ENCODE results near the gene ADSS1. TPM values are rescaled to one million over a fixed set of nuclear protein-coding genes. Genes with fewer than 3 reads are reported as not detected.

Gene ADSS1
- total and polyA plus RNA-seq, 4 donors: 1.8 to 18.8 (median 12.2) TPM

DNA sequence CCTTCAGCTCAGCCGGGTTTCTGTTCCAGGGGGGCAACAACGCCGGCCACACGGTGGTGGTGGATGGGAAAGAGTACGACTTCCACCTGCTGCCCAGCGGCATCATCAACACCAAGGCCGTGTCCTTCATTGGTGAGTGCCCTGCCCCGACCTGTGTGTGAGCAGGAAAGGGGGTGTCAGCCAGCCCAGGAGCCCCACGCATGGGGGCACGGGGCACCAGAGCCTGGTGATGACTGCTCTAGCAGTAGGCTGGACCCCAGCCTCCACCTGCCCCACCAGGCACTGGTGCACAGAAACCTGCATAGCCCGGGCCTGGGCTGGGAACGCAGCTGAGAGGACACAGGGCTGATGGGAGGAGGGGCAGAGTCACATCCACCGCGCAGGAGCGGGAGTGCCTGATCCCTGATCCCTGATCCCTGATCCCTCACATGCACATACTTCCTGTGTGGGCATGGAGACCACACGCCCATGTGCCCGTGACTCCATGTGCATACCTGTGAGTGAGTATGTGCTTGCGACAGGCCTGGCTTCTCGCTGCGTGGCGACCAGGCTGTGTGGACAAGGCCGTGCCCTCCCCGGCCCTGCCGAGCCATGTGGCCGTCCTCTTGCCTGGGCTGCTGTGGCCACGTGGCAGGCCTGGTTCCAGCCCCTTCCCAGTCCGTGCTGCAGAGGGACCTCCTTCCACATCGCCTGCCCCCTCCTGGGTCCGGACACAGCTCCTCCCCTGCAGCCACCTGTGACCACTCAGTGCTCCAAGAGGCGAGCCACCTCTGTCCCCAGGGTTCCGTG lies 11.2 kb downstream of the ADSS1 start:
- Histone ChIP-seq H3K4me1 (ENCODE audit: control insufficient read depth in 4 of 4, insufficient read depth in 4 of 4, low read length in 3 of 4) (peaks cover 19 to 65% (median 54%) of the 10 kb centered on the region in 4 donors), H3K36me3 (ENCODE audit: control insufficient read depth in 4 of 4, insufficient read depth in 3 of 4, low read depth in 1 of 4, low read length in 3 of 4) (peaks cover 0 to 9% (median 6%) of the 10 kb centered on the region in 4 donors), H3K4me3 (ENCODE audit: low read depth in 1 of 3, low read length in 3 of 3) (no peak overlapping the region), H3K9me3 (ENCODE audit: control insufficient read depth in 4 of 4, low read length in 3 of 4) (no peaks in the 10 kb centered on the region), H3K27ac (ENCODE audit: low read depth in 1 of 2, low read length in 2 of 2) (peak overlapping the region; percentile 99 to 100), H3K27me3 (ENCODE audit: control insufficient read depth in 4 of 4, insufficient read depth in 4 of 4, low read length in 3 of 4) (no peaks in the 10 kb centered on the region), H3K9ac (ENCODE audit: low read depth in 1 of 2, low read length in 2 of 2) (peak overlapping the region; percentile 85 to 86)
- TF ChIP-seq FOXA2 (IDR thresholded peaks at IDR 0.05): peak; percentile 84
- TF ChIP-seq, protein P1, sequence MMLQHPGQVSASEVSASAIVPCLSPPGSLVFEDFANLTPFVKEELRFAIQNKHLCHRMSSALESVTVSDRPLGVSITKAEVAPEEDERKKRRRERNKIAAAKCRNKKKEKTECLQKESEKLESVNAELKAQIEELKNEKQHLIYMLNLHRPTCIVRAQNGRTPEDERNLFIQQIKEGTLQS (IDR thresholded peaks at IDR 0.05): no peak
- TF ChIP-seq, protein P2, sequence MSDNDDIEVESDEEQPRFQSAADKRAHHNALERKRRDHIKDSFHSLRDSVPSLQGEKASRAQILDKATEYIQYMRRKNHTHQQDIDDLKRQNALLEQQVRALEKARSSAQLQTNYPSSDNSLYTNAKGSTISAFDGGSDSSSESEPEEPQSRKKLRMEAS (IDR thresholded peaks at IDR 0.05): peak; percentile 95
- TF ChIP-seq, protein P3, sequence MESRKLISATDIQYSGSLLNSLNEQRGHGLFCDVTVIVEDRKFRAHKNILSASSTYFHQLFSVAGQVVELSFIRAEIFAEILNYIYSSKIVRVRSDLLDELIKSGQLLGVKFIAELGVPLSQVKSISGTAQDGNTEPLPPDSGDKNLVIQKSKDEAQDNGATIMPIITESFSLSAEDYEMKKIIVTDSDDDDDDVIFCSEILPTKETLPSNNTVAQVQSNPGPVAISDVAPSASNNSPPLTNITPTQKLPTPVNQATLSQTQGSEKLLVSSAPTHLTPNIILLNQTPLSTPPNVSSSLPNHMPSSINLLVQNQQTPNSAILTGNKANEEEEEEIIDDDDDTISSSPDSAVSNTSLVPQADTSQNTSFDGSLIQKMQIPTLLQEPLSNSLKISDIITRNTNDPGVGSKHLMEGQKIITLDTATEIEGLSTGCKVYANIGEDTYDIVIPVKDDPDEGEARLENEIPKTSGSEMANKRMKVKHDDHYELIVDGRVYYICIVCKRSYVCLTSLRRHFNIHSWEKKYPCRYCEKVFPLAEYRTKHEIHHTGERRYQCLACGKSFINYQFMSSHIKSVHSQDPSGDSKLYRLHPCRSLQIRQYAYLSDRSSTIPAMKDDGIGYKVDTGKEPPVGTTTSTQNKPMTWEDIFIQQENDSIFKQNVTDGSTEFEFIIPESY (IDR thresholded peaks at IDR 0.05): peak; percentile 86
- TF ChIP-seq FOXA1 (IDR thresholded peaks at IDR 0.05): peak; percentile 77
- no peak for TF ChIP-seq RAD21 (IDR thresholded peaks at IDR 0.05)
- peak in 1 of 2 donors; percentile 41 for TF ChIP-seq GABPA (IDR thresholded peaks at IDR 0.05 in 1 of 2, conservative IDR thresholded peaks at IDR 0.05 in 1 of 2)
- TF ChIP-seq HNF4G (IDR thresholded peaks at IDR 0.05): peak; percentile 17
- peak in 1 of 2 donors; percentile 65 for TF ChIP-seq EGR1 (IDR thresholded peaks at IDR 0.05; ENCODE audit: low read depth in 2 of 2)
- TF ChIP-seq YY1 (IDR thresholded peaks at IDR 0.05): peak; percentile 69
- TF ChIP-seq RXRA (IDR thresholded peaks at IDR 0.05): peak; percentile 89 to 96
- TF ChIP-seq, protein P4, sequence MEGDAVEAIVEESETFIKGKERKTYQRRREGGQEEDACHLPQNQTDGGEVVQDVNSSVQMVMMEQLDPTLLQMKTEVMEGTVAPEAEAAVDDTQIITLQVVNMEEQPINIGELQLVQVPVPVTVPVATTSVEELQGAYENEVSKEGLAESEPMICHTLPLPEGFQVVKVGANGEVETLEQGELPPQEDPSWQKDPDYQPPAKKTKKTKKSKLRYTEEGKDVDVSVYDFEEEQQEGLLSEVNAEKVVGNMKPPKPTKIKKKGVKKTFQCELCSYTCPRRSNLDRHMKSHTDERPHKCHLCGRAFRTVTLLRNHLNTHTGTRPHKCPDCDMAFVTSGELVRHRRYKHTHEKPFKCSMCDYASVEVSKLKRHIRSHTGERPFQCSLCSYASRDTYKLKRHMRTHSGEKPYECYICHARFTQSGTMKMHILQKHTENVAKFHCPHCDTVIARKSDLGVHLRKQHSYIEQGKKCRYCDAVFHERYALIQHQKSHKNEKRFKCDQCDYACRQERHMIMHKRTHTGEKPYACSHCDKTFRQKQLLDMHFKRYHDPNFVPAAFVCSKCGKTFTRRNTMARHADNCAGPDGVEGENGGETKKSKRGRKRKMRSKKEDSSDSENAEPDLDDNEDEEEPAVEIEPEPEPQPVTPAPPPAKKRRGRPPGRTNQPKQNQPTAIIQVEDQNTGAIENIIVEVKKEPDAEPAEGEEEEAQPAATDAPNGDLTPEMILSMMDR (IDR thresholded peaks at IDR 0.05; ENCODE audit: low read depth, low read length, missing input control): no peak
- TF ChIP-seq REST (IDR thresholded peaks at IDR 0.05): no peak
- TF ChIP-seq JUND (IDR thresholded peaks at IDR 0.05): peak in 1 of 2 donors; percentile 50
- TF ChIP-seq TAF1 (conservative IDR thresholded peaks at IDR 0.05): no peak
- peak; percentile 90 for TF ChIP-seq SP1 (IDR thresholded peaks at IDR 0.05)
- TF ChIP-seq HNF4A (conservative IDR thresholded peaks at IDR 0.05): peak; percentile 77 to 92
- peak; percentile 85 for TF ChIP-seq NR2F2 (IDR thresholded peaks at IDR 0.05)
- WGBS: 44% methylated on average over 31 of the region's 31 CpGs
- no peak for DNase-seq (ENCODE audit: low spot score)
